Bone marrow (tissue), 2 donors: ENCODE data around the gene SIMC1.
"Not testable (repeated sequence)": the region's sequence is repeated elsewhere in the genome, so short reads cannot be mapped to it uniquely, and the experiment has no call there.

Experiments
- DNase-seq, 2 donors: peaks; one replicate each; lab custom pipeline; 2025; lab: John Stamatoyannopoulos, UW

SIMC1 gene

DNA sequence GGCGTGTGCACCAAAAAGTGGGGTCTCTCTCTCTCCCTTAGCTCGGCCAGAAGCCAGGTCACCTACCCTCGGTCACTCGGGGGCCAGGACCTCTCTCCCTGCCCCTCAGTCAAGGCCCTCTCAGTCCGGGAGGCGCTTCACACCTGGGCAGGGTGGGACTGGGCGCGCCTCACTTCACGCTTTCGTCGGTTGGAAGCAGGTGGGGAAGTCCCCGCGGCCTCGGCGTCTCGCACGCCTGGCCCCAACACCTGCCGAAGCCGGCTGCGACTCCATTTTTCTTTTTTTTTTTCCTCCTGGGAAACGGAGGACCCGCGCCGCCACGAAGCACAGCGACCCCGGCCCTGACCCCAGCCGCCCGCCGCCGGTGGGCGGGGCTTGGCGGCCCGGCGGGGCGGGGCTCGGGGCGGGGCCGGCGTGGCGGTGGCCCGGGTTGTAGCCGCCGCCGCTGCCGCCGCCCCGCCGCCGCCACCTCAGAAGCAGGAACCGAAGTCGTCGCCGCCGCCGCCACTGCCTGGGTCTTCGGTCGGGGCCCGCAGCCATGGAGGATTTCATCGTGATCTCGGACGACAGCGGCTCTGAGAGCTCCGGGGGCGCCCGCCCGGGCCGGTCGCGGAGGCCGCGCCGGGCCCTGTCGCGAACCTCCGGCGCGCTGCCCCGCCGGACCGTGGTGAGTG lies at the start of gene SIMC1:
Gene SIMC1 (plus strand): TSS at position 454 of the 674 bp plus-strand sequence. CDS start 85 bp downstream, at position 539.
- peak in 1 of 2 donors; percentile 7 for DNase-seq

DNA sequence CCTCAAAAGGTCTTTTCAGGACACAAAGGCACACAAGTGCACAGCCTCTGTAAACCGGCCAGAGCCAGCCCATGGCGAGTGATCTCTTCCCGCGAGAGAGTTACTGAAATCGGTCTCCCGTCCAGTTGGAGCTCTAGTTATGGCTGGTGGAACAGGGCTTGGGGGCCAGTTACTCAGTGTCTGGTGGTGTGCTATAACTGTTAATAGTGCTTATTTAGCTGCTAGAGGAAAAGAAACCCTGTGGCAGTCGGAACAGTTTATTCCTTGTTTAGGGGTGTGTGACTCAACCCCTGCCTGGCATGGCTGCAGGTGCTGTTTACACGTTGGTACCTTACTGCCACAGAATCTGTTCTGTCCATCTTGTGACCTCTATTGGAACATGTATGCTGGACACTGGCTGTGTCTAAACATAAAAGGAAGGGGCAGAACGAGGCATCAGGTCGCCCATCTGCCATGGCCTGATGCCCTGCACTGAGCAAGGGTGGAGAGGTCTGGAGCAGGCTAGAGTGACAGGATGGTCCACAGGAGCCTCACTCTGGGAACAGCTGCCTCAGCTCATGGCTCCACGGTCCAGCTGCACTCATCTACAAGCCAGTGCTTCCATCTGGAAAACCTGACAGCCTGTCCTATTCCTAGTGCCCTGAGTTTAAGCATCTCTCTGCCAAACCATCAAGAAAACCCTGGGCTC lies 49.6 kb upstream of the SIMC1 start:
- DNase-seq: no peak

DNA sequence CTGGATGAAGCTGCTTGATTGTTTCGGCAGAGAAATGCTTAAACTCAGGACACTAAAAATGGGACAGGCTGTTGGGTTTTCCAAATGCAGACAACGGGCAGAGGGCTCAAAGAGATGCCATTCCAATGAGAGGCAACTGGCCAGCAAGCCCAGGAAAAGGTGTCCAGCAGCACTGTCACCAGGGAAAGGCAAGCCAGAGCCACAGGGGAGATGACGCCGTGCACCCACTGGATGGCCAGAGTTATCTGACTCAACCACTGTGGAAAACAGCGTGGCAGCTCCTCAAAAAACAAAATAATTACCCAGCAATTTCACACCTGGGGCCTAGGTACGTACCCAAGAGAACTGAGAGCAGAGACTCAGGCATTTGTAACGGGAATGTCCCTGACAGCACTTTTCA lies 48.4 kb upstream of the SIMC1 start:
- no peak for DNase-seq

- DNase-seq: no peak
Measured at GRCh38 chr5:176190886-176191755, 47.1 kb upstream of the SIMC1 start.

- DNase-seq: no peak
Measured at GRCh38 chr5:176192094-176192721, 46.0 kb upstream of the SIMC1 start.

GRCh38 chr5:176192722-176193117 lies 45.5 kb upstream of the SIMC1 start:
- DNase-seq: not testable (repeated sequence)

DNA sequence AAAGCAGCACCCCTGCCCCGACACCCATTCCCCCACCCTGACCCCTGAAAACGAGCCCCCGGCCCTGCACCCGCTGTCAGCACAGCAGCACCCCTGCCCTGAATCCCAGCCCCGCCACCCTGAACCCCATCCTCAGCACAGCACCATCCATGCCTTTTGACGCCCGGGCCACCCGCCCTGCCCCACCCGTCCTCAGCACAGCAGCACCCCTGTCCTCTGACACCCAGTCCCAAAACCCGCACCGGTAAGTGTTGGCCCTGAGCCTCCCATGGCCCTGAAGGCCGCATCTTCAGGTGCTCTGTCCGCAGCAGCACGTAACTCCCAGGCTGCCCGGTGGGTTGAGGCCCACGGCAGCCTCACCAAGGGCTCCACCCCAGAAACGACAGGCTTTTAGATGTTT lies 44.6 kb upstream of the SIMC1 start:
- not testable (repeated sequence) for DNase-seq

- not testable (repeated sequence) for DNase-seq
Measured at GRCh38 chr5:176194238-176195083, 43.8 kb upstream of the SIMC1 start.

GRCh38 chr5:176195084-176195413 lies 43.2 kb upstream of the SIMC1 start:
- DNase-seq: not testable (repeated sequence)

DNA sequence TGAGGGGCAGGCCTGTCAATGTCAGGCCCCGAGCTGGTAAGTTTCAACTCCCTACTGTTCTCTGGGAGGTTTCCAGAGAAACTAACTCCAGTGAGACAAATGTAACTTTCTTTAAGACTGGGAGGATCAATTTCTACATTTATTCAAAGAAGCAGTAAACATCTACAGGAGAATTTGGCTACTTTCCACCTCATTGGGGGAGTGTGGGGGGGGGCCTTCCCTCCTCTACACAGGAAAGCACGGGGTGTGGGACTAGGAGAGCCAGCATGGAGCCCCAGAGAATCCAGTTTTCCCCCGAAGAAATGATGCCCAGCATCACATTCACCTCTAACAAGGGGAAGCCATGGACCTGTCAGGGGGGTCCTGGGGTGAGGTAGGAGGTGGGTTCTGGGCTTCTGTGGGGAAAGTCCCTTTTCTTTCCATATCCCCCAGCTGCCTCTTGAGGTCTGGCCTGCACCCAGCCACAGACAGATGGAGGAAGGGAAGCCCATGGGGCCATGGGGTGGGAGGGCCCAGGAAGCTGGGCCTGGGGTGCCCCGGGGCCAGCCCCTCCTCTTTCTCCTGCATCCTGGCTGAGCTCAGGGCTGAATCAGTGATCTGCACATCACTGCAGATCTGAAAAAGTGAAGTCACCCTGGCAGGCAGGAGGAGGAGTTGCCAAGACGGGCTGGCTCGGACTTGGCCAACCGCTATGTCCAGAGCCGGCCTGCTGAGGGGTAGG lies 42.6 kb upstream of the SIMC1 start:
- DNase-seq: not testable (repeated sequence)

DNA sequence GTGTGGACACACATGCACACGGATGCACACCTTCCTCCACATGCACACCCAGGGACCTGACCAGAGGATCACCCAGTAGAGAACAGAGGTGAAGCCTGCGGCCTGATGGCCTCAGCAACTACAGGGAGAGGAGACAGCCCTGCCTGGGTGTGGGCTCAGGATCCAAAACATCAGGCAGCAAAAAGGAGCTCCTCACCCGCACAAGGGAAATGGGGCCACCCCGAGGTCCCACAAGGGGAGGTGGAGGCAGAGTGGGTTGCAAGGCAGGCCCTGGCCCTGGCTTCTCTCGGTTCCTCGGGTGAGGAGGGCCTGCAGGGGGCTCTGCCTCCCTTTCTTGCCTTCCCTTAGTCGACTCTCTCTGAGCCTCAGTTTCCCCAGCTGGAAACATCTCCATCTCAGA lies 41.4 kb upstream of the SIMC1 start:
- not testable (repeated sequence) for DNase-seq

DNA sequence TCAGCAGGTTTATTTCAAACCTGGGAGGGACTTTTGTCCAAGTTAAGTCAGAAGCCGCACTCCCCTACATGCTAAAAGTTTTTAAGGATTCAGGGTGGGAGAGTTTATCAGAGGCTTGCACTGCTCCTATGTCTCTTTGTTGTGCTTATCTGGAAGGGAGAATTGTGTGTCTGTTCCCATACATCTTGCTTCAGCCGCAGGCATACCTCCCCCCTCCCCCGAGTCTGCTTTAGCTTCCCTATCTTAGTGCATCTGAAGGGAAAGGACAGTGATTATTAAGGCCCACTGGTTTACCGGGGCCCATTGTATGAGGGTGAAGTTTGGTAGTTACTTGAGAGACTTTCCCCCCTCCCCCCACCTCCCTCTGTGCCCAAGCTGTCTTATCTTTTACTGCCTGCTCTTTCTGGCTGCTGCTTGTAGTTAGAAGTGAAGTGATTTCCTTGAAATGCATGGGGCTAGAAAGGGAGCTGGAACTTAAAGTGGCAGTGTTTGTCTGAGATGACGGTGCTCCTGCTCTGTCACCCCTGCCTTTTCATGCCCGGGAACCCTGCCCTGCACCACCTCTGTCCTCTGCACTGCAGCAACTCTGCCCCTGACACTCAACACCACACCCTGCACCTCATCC lies 40.9 kb upstream of the SIMC1 start:
- not testable (repeated sequence) for DNase-seq

- DNase-seq: not testable (repeated sequence)
Measured at GRCh38 chr5:176198299-176198698, 39.9 kb upstream of the SIMC1 start.

DNA sequence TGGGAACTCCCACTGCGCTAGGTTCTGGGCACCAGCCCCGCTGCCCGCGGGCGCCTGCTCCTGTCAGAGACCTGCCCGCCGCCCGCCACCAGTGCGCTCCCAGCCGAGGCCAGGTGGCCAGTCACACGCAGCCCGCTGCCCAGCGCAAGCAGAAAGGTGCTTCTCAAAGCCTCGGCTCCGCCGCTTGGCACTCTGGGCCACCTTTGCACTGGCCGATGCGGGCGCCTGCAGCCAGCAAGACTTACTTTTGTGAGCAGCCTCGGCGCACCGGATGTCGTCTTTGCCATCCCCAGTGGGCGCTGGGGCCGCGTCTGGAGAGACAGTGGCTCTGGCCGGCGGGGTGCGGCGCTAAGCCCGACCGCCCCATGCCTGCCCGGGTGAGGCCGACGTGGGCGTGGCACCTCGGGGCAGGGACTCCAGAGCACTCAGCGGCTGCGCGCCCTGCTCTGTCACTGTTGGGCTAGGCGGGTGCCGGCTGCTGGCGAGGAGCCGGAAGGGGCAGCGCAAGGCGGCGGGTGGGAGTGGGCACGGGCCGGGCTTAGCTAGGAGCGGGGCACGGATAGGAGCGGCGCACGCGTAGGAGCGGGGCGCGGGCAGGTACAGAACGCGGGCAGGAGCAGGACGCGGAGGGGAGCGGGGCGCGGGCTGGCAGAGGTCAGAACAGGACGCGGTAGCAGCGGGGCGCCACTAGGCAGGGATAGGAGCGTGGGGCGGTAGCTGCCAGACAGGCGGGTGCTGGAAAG lies 39.1 kb upstream of the SIMC1 start:
- not testable (repeated sequence) for DNase-seq

- DNase-seq: not testable (repeated sequence)
Measured at GRCh38 chr5:176199803-176200399, 38.3 kb upstream of the SIMC1 start.

- DNase-seq: no peak
Measured at GRCh38 chr5:176201811-176202210, 36.4 kb upstream of the SIMC1 start.

DNA sequence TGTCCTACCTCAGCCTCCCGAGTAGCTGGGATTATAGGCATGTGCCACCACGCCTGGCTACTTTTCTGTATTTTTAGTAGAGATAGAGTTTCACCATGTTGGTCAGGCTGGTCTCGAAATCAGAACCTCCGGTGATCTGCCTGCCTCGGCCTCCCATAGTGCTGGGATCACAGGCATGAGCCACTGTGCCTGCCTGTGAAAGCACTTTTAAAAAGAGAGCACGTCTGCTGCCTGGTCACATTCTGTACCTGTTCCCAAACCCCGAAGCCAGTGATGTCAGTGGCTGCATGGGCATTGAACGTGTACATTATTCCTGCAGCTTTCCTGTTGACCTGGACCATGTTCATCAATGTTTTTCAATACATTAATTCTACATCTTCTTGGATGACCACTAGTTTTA lies 35.1 kb upstream of the SIMC1 start:
- DNase-seq: no peak

DNA sequence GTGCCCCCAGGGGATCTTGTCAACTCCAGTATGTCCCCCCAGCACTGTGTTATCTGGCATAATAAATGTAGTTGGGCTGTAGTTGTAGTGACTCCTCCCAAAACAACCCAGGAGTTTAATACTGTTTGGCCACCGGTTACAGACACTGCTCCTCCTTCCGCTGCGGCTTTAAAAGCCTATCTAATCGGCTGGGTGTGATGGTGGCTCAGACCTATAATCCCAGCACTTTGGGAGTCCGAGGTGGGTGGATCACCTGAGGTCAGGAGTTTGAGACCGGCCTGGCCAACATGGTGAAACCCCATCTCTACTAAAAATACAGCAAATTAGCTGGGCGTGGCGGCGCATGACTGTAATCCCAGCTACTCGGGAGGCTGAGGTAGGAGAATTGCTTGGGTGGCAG lies 34.7 kb upstream of the SIMC1 start:
- DNase-seq: not testable (repeated sequence)

DNA sequence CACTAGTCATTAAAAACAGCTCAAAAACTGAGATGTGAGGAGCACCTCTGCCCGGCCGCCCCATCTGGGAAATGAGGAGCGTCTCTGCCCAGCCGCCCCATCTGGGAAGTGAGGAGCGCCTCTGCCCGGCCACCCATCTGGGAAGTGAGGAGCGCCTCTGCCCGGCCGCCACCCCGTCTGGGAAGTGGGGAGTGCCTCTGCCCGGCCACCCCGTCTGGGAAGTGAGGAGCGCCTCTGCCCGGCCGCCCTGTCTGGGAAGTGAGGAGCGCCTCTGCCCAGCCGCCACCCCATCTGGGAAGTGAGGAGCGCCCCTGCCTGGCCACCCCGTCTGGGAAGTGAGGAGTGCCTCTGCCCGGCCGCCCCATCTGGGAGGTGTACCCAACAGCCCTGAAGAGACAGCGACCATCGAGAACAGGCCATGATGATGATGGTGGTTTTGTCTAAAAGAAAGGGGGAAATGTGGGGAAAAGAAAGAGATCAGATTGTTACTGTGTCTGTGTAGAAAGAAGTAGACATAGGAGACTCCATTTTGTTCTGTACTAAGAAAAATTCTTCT lies 23.7 kb upstream of the SIMC1 start:
- not testable (repeated sequence) for DNase-seq
